CD4-positive, alpha-beta T cell (primary cell): ENCODE measurements around the gene ZNF609. TPM values are rescaled to one million over a fixed set of nuclear protein-coding genes. Genes with fewer than 3 reads are reported as not detected.

Experiments used
- ATAC-seq: fragments of 200-7000 bp; cut with Tn5 transposase; one replicate; pipeline ENCODE4 v1.10.0; 2022; ENCODE audit warnings: mild to moderate bottlenecking; ENCODE audit not compliant: poor library complexity
- CTCF ChIA-PET: fragments of 350-600 bp; sonication (Branson Sonifier 250); formaldehyde crosslinking; loops from one replicate; lab custom pipeline; 2021; ENCODE audit warnings: antibody characterized with exemption, inconsistent platforms; lab: Charles Lee
- POLR2A ChIA-PET: fragments of 350-600 bp; sonication (Branson Sonifier 250); formaldehyde crosslinking; loops from one replicate; lab custom pipeline; 2021; ENCODE audit warnings: antibody characterized with exemption, inconsistent platforms; lab: Charles Lee
- DNase-seq, 14 experiments: peaks; one replicate each; pipeline ENCODE4 v3.0.0-alpha.2; 2013 to 2020; ENCODE audit warnings: mixed read lengths in 2 of 14
- H3K27ac ChIP-seq, 2 donors: one replicate each; pipeline versions ENCODE4 v1.5.1 to v1.7.0; 2013; ENCODE audit warnings: low read length in 2 of 2, low read depth in 1 of 2, mild to moderate bottlenecking in 1 of 2
- H3K27me3 ChIP-seq, 2 experiments: 1 replicate in 1 of 2; 2 replicates in 1 of 2; pipeline versions ENCODE4 v1.6.1 to v1.7.0; 2013; ENCODE audit warnings: low read length in 2 of 2, control low read depth in 1 of 2, mild to moderate bottlenecking in 1 of 2, moderate library complexity in 1 of 2; ENCODE audit not compliant: insufficient read depth in 2 of 2, control insufficient read depth in 1 of 2
- H3K36me3 ChIP-seq: one replicate; pipeline ENCODE4 v1.6.1; 2013; ENCODE audit warnings: low read length, control low read depth; ENCODE audit not compliant: insufficient read depth
- H3K4me1 ChIP-seq: one replicate; pipeline ENCODE4 v1.6.1; 2013; ENCODE audit warnings: low read length, control low read depth; ENCODE audit not compliant: insufficient read depth
- H3K4me3 ChIP-seq: one replicate; pipeline ENCODE4 v1.5.1; 2013; ENCODE audit warnings: mild to moderate bottlenecking, low read length, moderate library complexity
- H3K9me3 ChIP-seq, 2 experiments: 1 replicate in 1 of 2; 2 replicates in 1 of 2; pipeline versions ENCODE4 v1.6.1 to v1.7.0; 2013; ENCODE audit warnings: low read length in 2 of 2, mild to moderate bottlenecking in 2 of 2, control low read depth in 1 of 2, moderate library complexity in 1 of 2; ENCODE audit not compliant: control insufficient read depth in 1 of 2, insufficient read depth in 1 of 2
- H3K27ac Mint-ChIP-seq: one replicate; pipeline ENCODE4 v1.8.0; 2020; ENCODE audit warnings: mixed read lengths
- H3K27me3 Mint-ChIP-seq: one replicate; pipeline ENCODE4 v1.8.0; 2021; ENCODE audit warnings: mixed read lengths
- H3K36me3 Mint-ChIP-seq: one replicate; pipeline ENCODE4 v1.8.0; 2021; ENCODE audit warnings: low read depth, mixed read lengths
- H3K4me1 Mint-ChIP-seq: one replicate; pipeline ENCODE4 v1.8.0; 2021; ENCODE audit warnings: low read depth, mixed read lengths
- H3K4me3 Mint-ChIP-seq: one replicate; pipeline ENCODE4 v1.8.0; 2020; ENCODE audit warnings: mild to moderate bottlenecking, mixed read lengths
- H3K9me3 Mint-ChIP-seq: one replicate; pipeline ENCODE4 v1.8.0; 2020; ENCODE audit warnings: mixed read lengths
- intact Hi-C, 2 experiments: fragments of 100-400 bp; cut with DNase I in 1 of 2; cut with micrococcal nuclease in 1 of 2; formaldehyde crosslinking; loops; one replicate each; pipeline versions ENCODE4 v1.15.1 to v1.9.0; 2023 to 2025; cut with DNase I, micrococcal nuclease
- total RNA-seq, 174 experiments: library from RNA in 2 of 174; stranded (reverse) in 2 of 174; gene quantifications; one replicate each; pipeline ENCODE4 v1.2.3 and lab custom pipeline; 2021 to 2026
- TF ChIP-seq, protein P1 (sequence below): fragments of 200-600 bp; IDR thresholded peaks from one replicate; pipeline ENCODE4 v1.8.0; 2022; ENCODE audit warnings: antibody characterized with exemption, mild to moderate bottlenecking

ZNF609 gene
- total RNA-seq, 2 experiments from 2014 or later: 62.4 to 65.3 TPM

DNA sequence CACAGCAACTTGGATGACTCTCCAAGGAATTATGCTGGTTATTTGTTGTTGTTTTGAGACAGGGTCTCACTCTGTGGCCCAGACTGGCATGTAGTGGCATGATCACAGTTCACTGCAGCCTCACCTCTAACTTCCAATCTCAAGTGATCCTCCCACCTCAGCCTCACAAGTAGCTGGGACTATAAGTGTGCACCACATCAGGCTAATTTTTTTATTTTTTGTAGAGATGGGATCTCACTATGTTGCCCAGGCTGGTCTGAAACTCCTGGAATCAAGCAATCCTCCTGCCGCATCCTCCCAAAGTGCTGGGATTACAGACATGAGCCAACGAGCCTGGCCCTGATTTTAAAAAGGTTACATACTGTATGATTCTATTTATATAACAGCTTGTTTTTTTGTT lies 252.0 kb downstream of the ZNF609 start:
- Mint-ChIP-seq H3K36me3 (no peaks in the 10 kb centered on the region), H3K9me3 (no peaks in the 10 kb centered on the region), H3K4me1 (peaks cover 8% of the 10 kb centered on the region), H3K4me3 (no peak overlapping the region), H3K27ac (no peak overlapping the region), H3K27me3 (no peaks in the 10 kb centered on the region)
- no peak for ATAC-seq
- ChIA-PET POLR2A (no interaction called here), CTCF (no interaction called here)
- Histone ChIP-seq H3K27ac (no peak overlapping the region), H3K27me3 (no peaks in the 10 kb centered on the region), H3K4me3 (no peak overlapping the region), H3K36me3 (no peaks in the 10 kb centered on the region), H3K9me3 (no peaks in the 10 kb centered on the region), H3K4me1 (peaks cover 3% of the 10 kb centered on the region)
- DNase-seq: no peak
- TF ChIP-seq, protein P1, sequence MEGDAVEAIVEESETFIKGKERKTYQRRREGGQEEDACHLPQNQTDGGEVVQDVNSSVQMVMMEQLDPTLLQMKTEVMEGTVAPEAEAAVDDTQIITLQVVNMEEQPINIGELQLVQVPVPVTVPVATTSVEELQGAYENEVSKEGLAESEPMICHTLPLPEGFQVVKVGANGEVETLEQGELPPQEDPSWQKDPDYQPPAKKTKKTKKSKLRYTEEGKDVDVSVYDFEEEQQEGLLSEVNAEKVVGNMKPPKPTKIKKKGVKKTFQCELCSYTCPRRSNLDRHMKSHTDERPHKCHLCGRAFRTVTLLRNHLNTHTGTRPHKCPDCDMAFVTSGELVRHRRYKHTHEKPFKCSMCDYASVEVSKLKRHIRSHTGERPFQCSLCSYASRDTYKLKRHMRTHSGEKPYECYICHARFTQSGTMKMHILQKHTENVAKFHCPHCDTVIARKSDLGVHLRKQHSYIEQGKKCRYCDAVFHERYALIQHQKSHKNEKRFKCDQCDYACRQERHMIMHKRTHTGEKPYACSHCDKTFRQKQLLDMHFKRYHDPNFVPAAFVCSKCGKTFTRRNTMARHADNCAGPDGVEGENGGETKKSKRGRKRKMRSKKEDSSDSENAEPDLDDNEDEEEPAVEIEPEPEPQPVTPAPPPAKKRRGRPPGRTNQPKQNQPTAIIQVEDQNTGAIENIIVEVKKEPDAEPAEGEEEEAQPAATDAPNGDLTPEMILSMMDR: no peak
- intact Hi-C loops: no loop called here

DNA sequence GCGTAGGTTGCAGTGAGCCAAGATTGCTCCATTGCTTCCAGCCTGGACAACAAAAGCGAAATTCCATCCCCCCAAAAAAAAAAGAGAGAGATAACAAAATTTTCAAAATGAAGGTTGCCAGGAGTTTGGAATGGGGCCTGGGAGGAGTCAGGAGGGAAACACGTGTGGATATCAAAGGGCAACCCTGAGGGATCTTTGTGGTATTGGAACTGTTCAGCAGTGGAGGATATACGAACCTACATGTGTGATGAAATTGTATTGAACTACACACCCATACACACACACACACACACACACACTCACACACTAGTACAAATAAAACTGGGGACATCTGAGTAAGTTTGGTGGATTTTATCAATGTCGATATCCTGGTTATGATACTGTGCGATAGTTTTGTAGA lies 253.2 kb downstream of the ZNF609 start:
- ChIA-PET POLR2A (no interaction called here), CTCF (no interaction called here)
- no peak overlapping the region for H3K4me3 ChIP-seq
- H3K4me1 Mint-ChIP-seq: peaks cover 20% of the 10 kb centered on the region
- no peaks in the 10 kb centered on the region for H3K27me3 Mint-ChIP-seq
- DNase-seq (no peak), ATAC-seq (no peak)
- H3K27me3 ChIP-seq: no peaks in the 10 kb centered on the region
- no peaks in the 10 kb centered on the region for H3K36me3 Mint-ChIP-seq
- H3K9me3 Mint-ChIP-seq: no peaks in the 10 kb centered on the region
- no peak overlapping the region for H3K4me3 Mint-ChIP-seq
- TF ChIP-seq, protein P1: no peak
- no peaks in the 10 kb centered on the region for H3K36me3 ChIP-seq
- no peak overlapping the region for H3K27ac ChIP-seq
- no peaks in the 10 kb centered on the region for H3K9me3 ChIP-seq
- intact Hi-C loops: no loop called here
- H3K4me1 ChIP-seq: peaks cover 14% of the 10 kb centered on the region
- H3K27ac Mint-ChIP-seq: no peak overlapping the region

DNA sequence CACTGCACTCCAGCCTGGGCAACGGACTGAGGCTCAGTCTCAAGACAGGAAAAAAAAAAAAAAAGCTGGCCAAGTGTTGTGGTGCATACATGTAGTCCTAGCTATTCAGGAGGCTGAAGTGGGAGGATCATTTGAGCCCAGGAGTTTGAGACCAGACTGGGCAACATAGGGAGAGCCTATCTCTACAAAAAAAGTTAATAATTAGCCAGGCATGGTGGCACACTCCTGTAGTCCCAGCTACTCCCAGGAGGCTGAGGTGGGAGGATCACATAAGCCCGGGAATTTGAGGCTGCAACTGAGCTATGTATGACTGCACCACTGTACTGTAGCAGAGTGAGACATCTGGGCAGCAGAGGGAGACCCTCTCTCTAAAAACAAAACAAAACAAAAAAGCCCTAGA lies 256.1 kb downstream of the ZNF609 start:
- ChIA-PET POLR2A (interaction anchor here (1.8 to 2.3 kb wide), 2 partner anchors 12 to 178 kb away, joined by 6 to 11 read pairs; no protein-coding TSS in a partner anchor), CTCF (interaction anchor here (0.6 to 2.4 kb wide), 3 partner anchors 11 to 658 kb away, joined by 3 to 11 read pairs (median 3); no protein-coding TSS in a partner anchor)
- Histone ChIP-seq H3K27ac (no peak overlapping the region), H3K4me1 (peaks cover 18% of the 10 kb centered on the region), H3K27me3 (no peaks in the 10 kb centered on the region), H3K36me3 (no peaks in the 10 kb centered on the region), H3K4me3 (no peak overlapping the region), H3K9me3 (no peaks in the 10 kb centered on the region)
- Mint-ChIP-seq H3K36me3 (no peaks in the 10 kb centered on the region), H3K27me3 (no peaks in the 10 kb centered on the region), H3K27ac (no peak overlapping the region), H3K4me3 (no peak overlapping the region), H3K9me3 (no peaks in the 10 kb centered on the region), H3K4me1 (peaks cover 24% of the 10 kb centered on the region)
- TF ChIP-seq, protein P1: no peak
- intact Hi-C loops: no loop called here
- DNase-seq (no peak), ATAC-seq (no peak)
